ENCODE measurements around the gene CTU2.

The CTU2 gene

GRCh38 chr16:88747588-88748301 lies 41.4 kb downstream of the CTU2 start:
- DNase-seq, result no peak

GRCh38 chr16:88748364-88748763 lies 42.1 kb downstream of the CTU2 start:
- DNase-seq, result no peak

DNA sequence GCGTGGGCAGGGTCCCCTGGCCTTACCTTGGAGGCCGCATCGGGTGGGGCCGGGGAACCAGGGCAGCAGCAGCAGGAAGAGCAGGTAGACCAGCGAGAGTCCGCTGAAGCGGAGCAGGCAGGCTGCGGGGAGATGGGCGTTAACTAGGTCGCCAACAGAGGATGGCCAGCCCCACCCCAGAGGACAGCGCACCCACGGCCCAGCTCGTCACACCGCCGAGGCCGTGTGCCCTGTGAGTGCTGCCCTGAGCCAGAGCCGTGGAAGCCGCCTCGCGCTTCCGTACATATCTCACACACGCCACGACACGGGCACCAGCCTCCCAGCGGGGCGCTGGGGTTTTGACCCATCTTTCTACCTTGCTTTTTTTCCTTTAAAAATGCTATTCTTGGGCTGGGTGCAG lies 43.1 kb downstream of the CTU2 start:
- no peak for DNase-seq

- DNase-seq, result no peak
Observed at GRCh38 chr16:88750854-88751253, 44.6 kb downstream of the CTU2 start.

- no peak for DNase-seq
Observed at GRCh38 chr16:88752386-88753002, 46.2 kb downstream of the CTU2 start.

GRCh38 chr16:88753191-88753590 lies 46.9 kb downstream of the CTU2 start:
- no peak for DNase-seq

DNA sequence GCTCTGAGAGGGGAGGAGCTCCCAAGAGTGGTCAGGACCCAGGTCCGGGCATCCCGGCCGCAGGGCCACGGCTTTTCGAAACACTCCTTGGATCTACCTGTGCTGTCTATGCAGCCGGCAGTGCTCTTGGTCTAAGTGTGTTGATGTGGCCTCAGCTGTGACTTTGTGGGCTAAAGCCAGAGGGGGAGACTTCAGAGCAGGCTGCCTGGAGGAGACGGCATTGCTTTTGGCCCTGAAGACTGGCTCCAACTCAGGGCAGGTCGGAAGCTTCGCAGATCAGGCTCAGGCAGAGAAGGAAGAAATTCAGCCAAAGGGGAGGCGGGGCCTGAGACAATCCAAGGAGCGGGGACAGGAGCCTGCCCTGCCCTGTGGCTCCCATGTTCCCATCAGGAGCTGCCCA lies 47.3 kb downstream of the CTU2 start:
- DNase-seq, result no peak

GRCh38 chr16:88754109-88754911 lies 48.0 kb downstream of the CTU2 start:
- no peak for DNase-seq

DNA sequence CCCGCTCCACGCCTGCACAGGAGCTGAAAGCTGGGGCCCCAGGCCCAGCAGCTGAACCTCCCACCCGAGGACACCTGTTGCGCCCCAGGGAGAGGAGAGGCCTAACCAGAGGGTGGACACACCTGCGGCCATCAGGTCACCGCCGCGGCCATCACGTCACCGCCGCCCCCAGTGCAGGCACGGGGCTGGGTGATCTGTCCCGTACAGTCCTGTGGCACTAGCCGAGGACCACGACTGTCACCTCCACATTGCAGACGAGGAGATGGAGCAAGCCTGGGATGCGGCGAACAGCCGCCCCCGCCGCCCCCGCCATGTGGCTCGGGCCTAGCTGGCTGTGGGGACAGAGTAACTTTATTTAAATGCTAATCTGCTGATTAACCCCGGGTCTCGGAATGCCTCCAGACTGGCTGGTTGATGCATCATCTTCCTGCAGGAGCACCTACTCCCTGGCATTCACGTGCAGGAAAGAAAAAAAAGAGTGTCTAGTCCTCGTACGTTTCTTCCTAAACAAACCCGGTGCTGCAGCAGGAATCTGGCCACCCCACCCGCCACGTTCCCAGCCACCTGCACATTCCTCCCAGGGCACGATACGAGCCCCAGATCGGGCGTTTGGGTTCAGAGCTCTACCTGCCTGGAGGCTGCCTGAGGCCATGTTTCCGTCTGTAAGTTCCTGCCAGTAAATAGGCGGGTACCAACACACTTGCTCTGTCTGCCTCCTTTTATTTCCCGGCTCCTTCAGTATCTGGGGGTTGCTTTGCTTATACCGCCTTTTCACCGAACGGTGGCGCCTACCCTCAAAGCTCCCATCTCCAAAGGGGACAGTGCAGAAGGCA lies 48.8 kb downstream of the CTU2 start:
- DNase-seq, result no peak

GRCh38 chr16:88755745-88756443 lies 49.6 kb downstream of the CTU2 start:
- DNase-seq, result no peak

DNA sequence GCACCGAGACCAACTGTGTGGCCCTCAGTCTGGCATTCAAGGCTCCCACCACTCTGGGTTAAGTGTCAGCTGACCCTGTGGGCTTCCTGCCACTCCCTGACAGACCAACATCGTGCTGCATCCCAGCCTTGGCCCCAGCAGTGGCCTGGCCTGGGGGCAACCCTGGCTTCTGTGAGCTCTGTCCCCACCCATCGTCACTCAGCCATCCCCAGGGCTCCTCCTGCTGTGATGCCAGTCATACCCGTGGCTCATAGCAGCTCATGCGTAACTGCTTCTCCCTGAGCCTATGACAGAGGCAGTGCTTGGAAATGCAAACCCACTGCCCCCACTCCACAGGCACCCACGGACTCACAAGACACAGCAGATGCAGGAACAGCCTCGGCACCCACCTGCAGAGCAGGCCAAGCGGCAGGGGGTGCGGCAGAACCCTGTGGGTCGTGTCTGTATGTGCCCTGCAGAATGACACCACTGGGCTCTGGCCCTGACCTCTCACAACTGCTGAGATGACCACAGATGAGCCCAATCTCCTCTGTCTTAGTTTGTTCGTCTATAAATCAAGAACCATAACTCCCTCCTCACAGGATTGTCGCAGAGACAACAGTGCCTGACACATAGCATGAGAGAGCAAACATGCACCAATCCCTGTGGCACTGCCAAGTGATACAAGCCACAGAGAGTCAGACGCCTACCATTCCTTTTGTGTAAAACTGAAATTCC lies 52.1 kb downstream of the CTU2 start:
- DNase-seq, result no peak

- DNase-seq, result no peak
Observed at GRCh38 chr16:88758944-88759244, 52.6 kb downstream of the CTU2 start.

DNA sequence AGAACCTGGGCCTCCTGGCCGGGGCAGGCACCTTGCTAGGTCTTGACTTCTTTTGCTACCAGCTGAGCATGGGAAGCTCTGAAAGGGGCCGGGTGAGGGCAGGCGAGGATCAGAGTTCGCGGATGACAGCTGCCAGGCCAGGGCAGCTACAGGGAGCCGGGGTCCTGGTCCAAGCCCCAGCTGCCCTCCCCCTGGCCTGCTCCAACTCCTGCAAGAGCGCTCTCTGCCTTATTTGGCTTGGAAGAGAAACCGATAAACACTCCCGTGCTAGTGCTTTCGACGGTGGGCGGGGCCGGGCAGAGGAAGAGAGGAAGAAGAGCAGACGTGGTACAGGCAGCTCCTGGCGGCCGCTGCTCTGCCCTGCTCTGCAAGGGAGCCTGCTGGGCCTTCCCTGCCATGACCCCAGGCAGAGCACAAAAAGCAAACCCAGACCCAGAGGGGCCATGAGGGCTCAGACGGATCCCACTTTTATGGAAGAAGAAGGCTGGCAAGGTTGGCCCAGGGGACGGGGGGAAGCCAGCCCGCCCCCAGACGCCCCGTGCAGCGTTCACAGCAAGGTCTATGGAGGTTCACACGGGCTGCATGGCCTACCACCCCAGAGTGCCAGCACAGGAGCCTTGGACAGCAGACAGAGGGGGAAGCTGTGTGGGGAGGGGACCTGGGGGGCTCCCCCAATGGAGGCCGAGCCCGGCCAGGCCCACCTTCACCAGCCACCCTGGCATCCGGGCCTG lies 53.1 kb downstream of the CTU2 start:
- DNase-seq, result no peak

DNA sequence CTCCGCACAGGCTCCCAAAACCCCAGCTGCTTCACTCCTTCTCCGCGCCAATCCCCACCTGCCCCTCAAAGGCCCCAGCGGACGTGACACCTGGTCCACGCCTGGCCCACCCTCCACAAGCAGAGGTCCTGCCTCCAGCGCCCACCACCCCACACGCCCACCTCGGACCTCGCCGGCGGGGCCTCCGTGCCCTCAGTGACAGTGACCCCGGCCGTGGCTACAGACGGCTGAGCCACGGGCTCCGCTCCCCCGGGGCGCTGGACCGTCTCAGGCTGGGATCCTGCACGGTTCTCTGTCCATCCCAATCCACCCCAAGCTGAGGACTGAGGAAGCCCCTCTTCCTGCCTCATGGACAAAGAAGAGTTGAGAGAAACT lies 53.7 kb downstream of the CTU2 start:
- DNase-seq, result no peak

- no peak for DNase-seq
Observed at GRCh38 chr16:88760424-88761142, 54.3 kb downstream of the CTU2 start.

- DNase-seq, result no peak
Observed at GRCh38 chr16:88761143-88761534, 54.8 kb downstream of the CTU2 start.

GRCh38 chr16:88761830-88762229 lies 55.5 kb downstream of the CTU2 start:
- no peak for DNase-seq

- DNase-seq, result no peak
Observed at GRCh38 chr16:88762258-88762870, 56.1 kb downstream of the CTU2 start.

DNA sequence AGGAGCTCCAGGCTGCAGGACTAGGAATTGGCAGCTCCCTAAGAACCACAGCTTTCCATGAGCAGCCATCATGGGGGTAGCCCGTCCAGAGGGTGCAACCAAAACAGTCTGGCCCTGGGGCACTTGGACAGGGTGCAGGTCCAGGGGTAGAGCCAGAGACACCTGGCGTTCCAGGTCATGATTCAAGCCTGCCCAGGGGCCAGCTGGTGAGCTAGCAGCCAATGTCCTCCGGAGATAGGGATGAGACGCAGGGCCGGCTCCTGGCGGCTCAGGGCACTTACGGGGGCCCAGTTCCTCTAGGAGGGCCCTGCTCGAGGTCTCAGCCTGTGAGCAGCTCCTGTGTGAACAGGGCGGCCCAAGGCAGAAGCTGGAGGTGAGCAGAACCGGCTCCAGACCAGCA lies 56.6 kb downstream of the CTU2 start:
- DNase-seq, result no peak

- no peak for DNase-seq
Observed at GRCh38 chr16:88763502-88764053, 57.3 kb downstream of the CTU2 start.

Measured in NCI-H187 (cell line).